Fibroblast of lung (primary cell): ENCODE data around the gene EPS15. TPM values are rescaled to one million over a fixed set of nuclear protein-coding genes. Genes with fewer than 3 reads are reported as not detected.

Source experiments
- DNase-seq, 2 donors: peaks; one replicate each; pipeline versions ENCODE4 v3.0.0 to v3.0.0-alpha.2; 2010; ENCODE audit warnings: low read depth in 2 of 2
- H2AFZ ChIP-seq: 2 replicates; pipeline ENCODE4 v1.5.1; 2012; ENCODE audit warnings: low read length, control low read depth, inconsistent platforms
- H3K27ac ChIP-seq: 2 replicates; pipeline ENCODE4 v1.5.1; 2011; ENCODE audit warnings: low read length, control low read depth; ENCODE audit not compliant: insufficient read depth
- H3K27me3 ChIP-seq: 2 replicates; pipeline ENCODE4 v1.5.1; 2011; ENCODE audit warnings: mild to moderate bottlenecking, low read length; ENCODE audit not compliant: control insufficient read depth, insufficient read depth
- H3K36me3 ChIP-seq: 2 replicates; pipeline ENCODE4 v1.5.1; 2011; ENCODE audit warnings: low read length; ENCODE audit not compliant: control insufficient read depth, insufficient read depth
- H3K4me1 ChIP-seq: 2 replicates; pipeline ENCODE4 v1.5.1; 2011; ENCODE audit warnings: low read length; ENCODE audit not compliant: control insufficient read depth, insufficient read depth; ENCODE audit errors: extremely low read depth
- H3K4me2 ChIP-seq: 2 replicates; pipeline ENCODE4 v1.5.1; 2011; ENCODE audit warnings: low read length, control low read depth; ENCODE audit not compliant: insufficient read depth; ENCODE audit errors: extremely low read depth
- H3K4me3 ChIP-seq, 4 experiments: fragments of 200-600 bp in 1 of 4; sonication (generic) in 1 of 4; replicated peaks in 1 of 4; 2 replicates each; pipeline ENCODE4 v1.5.1; 2011 to 2016; ENCODE audit warnings: low read length in 4 of 4, low read depth in 3 of 4, mild to moderate bottlenecking in 3 of 4, control low read depth in 2 of 4, inconsistent platforms in 1 of 4, mixed read lengths in 1 of 4; ENCODE audit not compliant: insufficient read depth in 1 of 4; ENCODE audit errors: control extremely low read depth in 1 of 4
- H3K79me2 ChIP-seq: 2 replicates; pipeline ENCODE4 v1.5.1; 2012; ENCODE audit warnings: mild to moderate bottlenecking, low read length, inconsistent platforms; ENCODE audit not compliant: control insufficient read depth, insufficient read depth
- H3K9ac ChIP-seq: 2 replicates; pipeline ENCODE4 v1.5.1; 2011; ENCODE audit warnings: mild to moderate bottlenecking, low read length, control low read depth; ENCODE audit not compliant: insufficient read depth
- H3K9me3 ChIP-seq: 2 replicates; pipeline ENCODE4 v1.5.1; 2012; ENCODE audit warnings: low read depth, low read length; ENCODE audit not compliant: control insufficient read depth, insufficient read depth
- H4K20me1 ChIP-seq: 2 replicates; pipeline ENCODE4 v1.5.1; 2011; ENCODE audit warnings: low read length; ENCODE audit not compliant: control insufficient read depth, insufficient read depth; ENCODE audit errors: extremely low read depth
- EZH2 ChIP-seq: IDR thresholded peaks from 2 replicates; pipeline ENCODE4 v1.5.1; 2012; ENCODE audit warnings: low read length, control low read depth, mild to moderate bottlenecking; ENCODE audit errors: missing control alignments
- polyA plus RNA-seq, 2 donors: library from polyadenylated mRNA; depleted of rRNA in 1 of 2; stranded (reverse) in 1 of 2; unstranded in 1 of 2; fragments of >200 nt; gene quantifications; 2 replicates each; pipeline ENCODE4 v1.2.1, GENCODE V29; 2011 to 2012; ENCODE audit warnings: missing spikeins in 1 of 2
- total RNA-seq: library from RNA; depleted of rRNA; stranded (reverse); fragments of >200 nt; gene quantifications from 2 replicates; pipeline ENCODE4 v1.2.1, GENCODE V29; 2014
- TF ChIP-seq, protein P1 (sequence below), 2 donors: IDR thresholded peaks in 1 of 2; conservative IDR thresholded peaks in 1 of 2; 1 replicate in 1 of 2; 2 replicates in 1 of 2; pipeline ENCODE4 v1.5.1; 2011 to 2012; ENCODE audit warnings: low read length in 2 of 2, control low read depth in 1 of 2, inconsistent platforms in 1 of 2, low read depth in 1 of 2, mild to moderate bottlenecking in 1 of 2

The EPS15 gene
- total and polyA plus RNA-seq, 2 donors (not counting 1 experiment from before 2014, with no cell fraction given): 67.7 to 75.5 TPM

DNA sequence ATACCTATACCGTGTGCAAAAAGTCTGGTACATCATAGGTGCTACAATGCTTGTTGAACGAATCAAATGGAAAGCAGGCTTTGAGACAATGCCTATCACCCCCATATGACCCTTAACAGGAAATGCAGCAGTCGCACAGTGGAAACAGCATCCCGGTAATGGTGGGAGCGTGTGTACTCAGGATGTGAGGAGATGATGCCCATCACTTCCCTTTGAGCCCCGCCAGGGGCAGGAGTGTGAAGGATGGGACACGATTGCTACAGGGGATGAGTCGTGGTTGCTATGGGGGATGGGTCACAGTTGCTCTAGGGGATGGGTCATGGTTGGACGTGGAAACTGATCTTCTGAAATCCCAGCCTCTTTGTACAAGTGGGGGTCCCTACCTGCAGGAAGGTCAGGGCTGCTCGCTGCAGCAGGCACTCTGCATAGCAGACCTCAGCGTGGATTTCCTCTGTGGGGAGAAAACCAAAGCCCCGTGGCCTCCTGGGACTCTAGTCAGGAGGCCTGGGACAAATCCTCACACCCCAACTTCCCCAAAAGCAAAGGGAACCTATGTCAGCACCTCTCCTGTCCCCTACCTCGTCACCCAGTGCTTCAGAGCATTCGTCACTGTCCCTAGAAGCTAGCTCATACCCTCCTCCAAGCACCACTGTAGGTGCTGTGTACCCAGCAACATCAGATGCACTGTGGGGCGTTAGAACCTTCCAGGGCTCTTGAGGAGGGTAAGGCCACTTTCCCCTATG lies 208.0 kb downstream of the EPS15 start:
- no peak overlapping the region for H2AFZ ChIP-seq
- no peak for DNase-seq

DNA sequence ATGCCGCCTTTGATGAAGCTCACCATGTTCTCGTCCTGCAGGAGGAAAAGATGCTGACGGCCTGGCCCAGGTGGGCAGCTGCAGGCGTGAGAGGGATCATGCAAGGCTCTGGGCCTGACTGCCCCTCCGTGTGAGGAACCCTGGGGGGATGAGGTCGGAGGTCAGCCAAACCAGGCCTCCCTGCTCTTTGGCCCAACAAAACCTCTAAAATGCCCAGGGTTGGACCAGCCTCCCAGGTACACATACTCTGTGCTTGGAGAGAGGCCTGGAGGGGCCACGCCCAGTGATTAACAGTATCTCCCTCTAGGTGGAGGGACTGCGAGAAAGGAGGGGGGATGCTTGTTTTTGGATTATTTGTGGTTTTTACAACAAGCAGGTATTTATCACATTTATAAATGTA lies 209.8 kb downstream of the EPS15 start:
- Histone ChIP-seq H3K27ac (no peak overlapping the region), H2AFZ (no peak overlapping the region), H3K9me3 (no peaks in the 10 kb centered on the region), H3K27me3 (no peaks in the 10 kb centered on the region), H3K4me2 (no peak overlapping the region), H3K4me3 (no peak overlapping the region), H3K36me3 (no peaks in the 10 kb centered on the region), H4K20me1 (no peaks in the 10 kb centered on the region), H3K9ac (no peak overlapping the region), H3K4me1 (peaks cover 6% of the 10 kb centered on the region), H3K79me2 (no peaks in the 10 kb centered on the region)
- TF ChIP-seq, protein P1, sequence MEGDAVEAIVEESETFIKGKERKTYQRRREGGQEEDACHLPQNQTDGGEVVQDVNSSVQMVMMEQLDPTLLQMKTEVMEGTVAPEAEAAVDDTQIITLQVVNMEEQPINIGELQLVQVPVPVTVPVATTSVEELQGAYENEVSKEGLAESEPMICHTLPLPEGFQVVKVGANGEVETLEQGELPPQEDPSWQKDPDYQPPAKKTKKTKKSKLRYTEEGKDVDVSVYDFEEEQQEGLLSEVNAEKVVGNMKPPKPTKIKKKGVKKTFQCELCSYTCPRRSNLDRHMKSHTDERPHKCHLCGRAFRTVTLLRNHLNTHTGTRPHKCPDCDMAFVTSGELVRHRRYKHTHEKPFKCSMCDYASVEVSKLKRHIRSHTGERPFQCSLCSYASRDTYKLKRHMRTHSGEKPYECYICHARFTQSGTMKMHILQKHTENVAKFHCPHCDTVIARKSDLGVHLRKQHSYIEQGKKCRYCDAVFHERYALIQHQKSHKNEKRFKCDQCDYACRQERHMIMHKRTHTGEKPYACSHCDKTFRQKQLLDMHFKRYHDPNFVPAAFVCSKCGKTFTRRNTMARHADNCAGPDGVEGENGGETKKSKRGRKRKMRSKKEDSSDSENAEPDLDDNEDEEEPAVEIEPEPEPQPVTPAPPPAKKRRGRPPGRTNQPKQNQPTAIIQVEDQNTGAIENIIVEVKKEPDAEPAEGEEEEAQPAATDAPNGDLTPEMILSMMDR (conservative IDR thresholded peaks at IDR 0.05 in 1 of 2, IDR thresholded peaks at IDR 0.05 in 1 of 2; ENCODE audit: low read depth in 1 of 2, low read length in 2 of 2): no peak
- TF ChIP-seq EZH2: no peak
- DNase-seq: no peak

More for the DNA sequence above, 208.0 kb downstream of the EPS15 start:
- H4K20me1 ChIP-seq: no peaks in the 10 kb centered on the region
- no peak overlapping the region for H3K4me3 ChIP-seq
- no peak overlapping the region for H3K27ac ChIP-seq
- TF ChIP-seq, protein P1 (conservative IDR thresholded peaks at IDR 0.05 in 1 of 2, IDR thresholded peaks at IDR 0.05 in 1 of 2; ENCODE audit: low read depth in 1 of 2, low read length in 2 of 2): no peak
- no peak for TF ChIP-seq EZH2
- H3K9ac ChIP-seq: no peak overlapping the region
- no peak overlapping the region for H3K4me2 ChIP-seq
- no peaks in the 10 kb centered on the region for H3K27me3 ChIP-seq
- H3K36me3 ChIP-seq: no peaks in the 10 kb centered on the region
- H3K79me2 ChIP-seq: no peaks in the 10 kb centered on the region
- H3K9me3 ChIP-seq: no peaks in the 10 kb centered on the region
- peaks cover 10% of the 10 kb centered on the region for H3K4me1 ChIP-seq

DNA sequence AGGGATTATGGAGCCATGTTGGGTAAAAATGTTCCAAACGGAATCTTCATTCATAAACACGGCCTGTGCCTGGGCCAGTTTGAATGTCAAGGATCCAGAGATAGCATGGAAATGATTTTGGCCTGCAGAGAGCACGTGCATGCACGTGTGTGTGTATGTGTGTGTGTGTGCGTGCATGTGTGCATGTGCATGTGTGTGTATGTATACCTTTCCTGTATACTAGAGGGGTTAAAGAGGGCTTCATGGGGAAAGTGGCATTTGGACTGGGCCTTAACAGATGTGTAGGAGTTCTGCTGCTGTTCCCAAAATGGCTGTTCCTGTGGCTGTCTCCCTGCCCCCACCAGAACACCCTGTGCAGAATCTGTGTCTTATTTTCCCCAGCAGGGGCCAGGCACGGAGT lies 210.4 kb downstream of the EPS15 start:
- Histone ChIP-seq H3K36me3 (no peaks in the 10 kb centered on the region), H3K4me1 (no peaks in the 10 kb centered on the region), H3K9ac (no peak overlapping the region), H3K27me3 (no peaks in the 10 kb centered on the region), H3K79me2 (no peaks in the 10 kb centered on the region), H3K4me2 (no peak overlapping the region), H3K9me3 (no peaks in the 10 kb centered on the region), H3K27ac (no peak overlapping the region), H2AFZ (no peak overlapping the region), H4K20me1 (no peaks in the 10 kb centered on the region), H3K4me3 (no peak overlapping the region)
- TF ChIP-seq EZH2: no peak
- TF ChIP-seq, protein P1 (conservative IDR thresholded peaks at IDR 0.05 in 1 of 2, IDR thresholded peaks at IDR 0.05 in 1 of 2; ENCODE audit: low read depth in 1 of 2, low read length in 2 of 2): no peak
- DNase-seq: no peak
